ENCODE measurements around the gene CLEC4M. TPM values are rescaled to one million over a fixed set of nuclear protein-coding genes. Genes with fewer than 3 reads are reported as not detected.

The CLEC4M gene
- total and polyA plus RNA-seq, 2 of the 8 experiments (the other 6 are each of a cell fraction or from before 2014, with no cell fraction given) = not detected

GRCh38 chr19:7763696-7764095 lies 653 bp downstream of the CLEC4M start:
- peak overlapping the region; percentile 32 for H3K18ac ChIP-seq (ENCODE audit: extremely low read depth, low read length)
- H3K9me3 ChIP-seq (ENCODE audit: insufficient read depth in 2 of 2, low read depth in 1 of 2, low read length in 1 of 2) = peaks cover 3 to 5% of the 10 kb centered on the region in 2 experiments; a peak in 2 of 4 replicates
- H3K27me3 ChIP-seq (replicated peaks in 1 of 4; ENCODE audit: control insufficient read depth in 3 of 4, extremely low read depth in 1 of 4, insufficient read depth in 3 of 4, low read length in 3 of 4) = peaks cover 0 to 1% (median 0%) of the 10 kb centered on the region in 4 experiments; a peak in 1 of 7 replicates
- H3K23me2 ChIP-seq (ENCODE audit: low read depth, low read length) = no peaks in the 10 kb centered on the region
- no peak overlapping the region for H3K56ac ChIP-seq (replicated peaks; ENCODE audit: insufficient read length, low read depth, low read length)
- H2BK15ac ChIP-seq (ENCODE audit: low read length) = no peak overlapping the region
- no peak overlapping the region for H4K5ac ChIP-seq (ENCODE audit: insufficient read length, low read depth, low read length)
- H2BK120ac ChIP-seq (replicated peaks; ENCODE audit: low read depth, low read length) = no peak overlapping the region
- no peak overlapping the region for H3K23ac ChIP-seq (ENCODE audit: insufficient read length)
- H3K4me3 ChIP-seq (ENCODE audit: extremely low read depth in 1 of 4, insufficient read depth in 2 of 4, low read depth in 3 of 4, low read length in 4 of 4) = no peak overlapping the region
- H3K4ac ChIP-seq (replicated peaks; ENCODE audit: insufficient read length, low read depth, low read length) = no peak overlapping the region
- H4K20me1 ChIP-seq (replicated peaks in 1 of 2; ENCODE audit: control insufficient read depth in 1 of 2, insufficient read depth in 2 of 2, low read length in 2 of 2) = no peaks in the 10 kb centered on the region
- WGBS, 2 experiments (ENCODE audit: extremely low coverage in 1 of 2, insufficient coverage in 1 of 2, insufficient read length in 1 of 2, insufficient replicate concordance in 2 of 2, low coverage in 1 of 2, low lambda C conversion rate in 2 of 2, missing lambda C conversion rate in 1 of 2) = 86% methylated on average over 1 of the region's 1 CpG; no CpG with 5 or more reads in 1 of the 2 experiments
- H2AFZ ChIP-seq (ENCODE audit: low read length) = no peak overlapping the region
- H3K4me2 ChIP-seq (ENCODE audit: insufficient read depth in 1 of 2, low read depth in 2 of 2, low read length in 2 of 2) = no peak overlapping the region; a peak in 1 of 4 replicates
- H3K36me3 ChIP-seq (ENCODE audit: control insufficient read depth in 2 of 4, insufficient read depth in 4 of 4, low read length in 3 of 4) = no peaks in the 10 kb centered on the region
- H4K91ac ChIP-seq (replicated peaks; ENCODE audit: insufficient read length, low read length) = no peak overlapping the region
- DNase-seq (ENCODE audit: low read depth in 1 of 2, low spot score in 2 of 2) = no peak
- H3K9ac ChIP-seq (replicated peaks in 1 of 4; ENCODE audit: extremely low read depth in 1 of 4, low read depth in 3 of 4, low read length in 3 of 4) = no peak overlapping the region
- H2BK12ac ChIP-seq (ENCODE audit: low read depth, low read length) = no peak overlapping the region
- no peak overlapping the region for H4K8ac ChIP-seq (ENCODE audit: extremely low read depth, insufficient read depth, low read length)
- POLR2A ChIA-PET (ENCODE audit: partially characterized antibody) = no interaction called here
- peaks cover 0 to 3% (median under 1%) of the 10 kb centered on the region in 4 experiments; a peak in 1 of 7 replicates for H3K4me1 ChIP-seq (replicated peaks in 1 of 4; ENCODE audit: control insufficient read depth in 3 of 4, insufficient read depth in 4 of 4, low read length in 3 of 4)
- no peak overlapping the region for H2BK5ac ChIP-seq (ENCODE audit: low read depth, low read length)
- no peak overlapping the region for H3K27ac ChIP-seq (ENCODE audit: low read depth, low read length)
- H2AK5ac ChIP-seq (ENCODE audit: low read depth, low read length) = no peak overlapping the region
- CTCF ChIA-PET (ENCODE audit: partially characterized antibody) = no interaction called here
- H2BK20ac ChIP-seq (ENCODE audit: low read length) = no peak overlapping the region
- H3K79me1 ChIP-seq (ENCODE audit: low read depth, low read length) = no peaks in the 10 kb centered on the region
- no peak overlapping the region for H3K14ac ChIP-seq (ENCODE audit: insufficient read length)
- no peak for FAIRE-seq
- no peaks in the 10 kb centered on the region for H3K79me2 ChIP-seq (ENCODE audit: control insufficient read depth in 1 of 2, insufficient read depth in 2 of 2, low read length in 2 of 2)
- TF ChIP-seq POU5F1 (IDR thresholded peaks at IDR 0.05; ENCODE audit: low read depth, low read length) = no peak
- TF ChIP-seq KDM1A (IDR thresholded peaks at IDR 0.05; ENCODE audit: borderline replicate concordance, low read length) = no peak
- TF ChIP-seq NANOG (IDR thresholded peaks at IDR 0.05; ENCODE audit: insufficient read depth, low read depth, low read length, poor library complexity, severe bottlenecking) = no peak

Measured in H1 (cell line).